HG03565 (cell line): ENCODE results near the gene NFKBIE.

Experiments
- ATAC-seq: cut with Tn5 transposase; IDR thresholded peaks from one replicate; pipeline ENCODE4 v1.9.1; 2021; ENCODE audit warnings: mild to moderate bottlenecking, moderate library complexity; ENCODE audit not compliant: unreplicated experiment

The NFKBIE gene

GRCh38 chr6:44298055-44298803, 32.9 kb upstream of the NFKBIE start:
- ATAC-seq: no peak

DNA sequence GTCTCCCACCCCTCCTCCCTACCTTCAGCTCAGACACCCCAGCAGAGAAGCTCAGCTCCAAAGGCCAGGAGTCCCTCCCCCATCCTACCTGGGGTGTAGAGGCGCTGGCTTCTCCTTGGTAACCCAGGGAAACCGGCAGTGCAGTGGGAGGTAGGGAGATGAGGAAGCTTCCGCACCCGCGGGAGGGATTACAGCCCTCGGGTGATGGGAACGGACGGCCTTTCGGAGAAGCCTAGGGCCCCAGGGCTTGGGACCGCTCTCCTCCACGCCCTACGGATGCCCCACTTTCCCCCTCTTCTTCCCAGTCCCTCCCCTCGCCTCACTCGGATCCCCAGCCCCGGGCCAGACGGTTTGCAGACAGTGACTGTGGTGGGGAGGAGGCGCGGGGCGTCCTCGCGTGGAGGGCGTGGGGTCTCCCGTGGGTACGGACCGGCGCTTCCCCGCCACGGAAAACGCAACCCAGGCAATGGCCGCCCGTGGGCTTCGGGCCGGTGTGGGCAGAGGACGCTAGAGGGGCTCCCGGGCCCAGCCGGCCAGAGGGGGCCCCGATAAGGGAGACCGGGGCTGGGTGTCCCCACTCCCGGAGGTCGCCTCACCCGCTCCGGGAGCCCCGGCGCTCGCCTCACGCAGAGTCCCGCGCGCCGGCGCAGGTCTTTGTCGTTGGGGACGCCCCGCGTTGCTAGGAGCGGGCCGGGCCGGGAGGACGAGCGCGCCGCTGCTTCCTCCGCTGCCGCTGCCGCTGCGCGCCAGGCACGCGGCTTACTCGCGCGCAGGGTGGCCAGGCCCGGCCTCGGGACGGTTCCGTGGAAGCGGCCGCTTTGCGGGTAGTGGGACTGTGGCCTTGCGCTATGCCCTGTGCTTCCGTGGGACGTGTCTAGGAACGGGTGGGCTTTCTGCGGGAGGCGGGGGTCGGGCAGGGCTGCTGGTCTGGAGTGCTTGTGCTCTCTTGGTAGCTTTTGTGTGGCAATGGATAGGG, 32.0 kb upstream of the NFKBIE start:
- ATAC-seq: no peak

GRCh38 chr6:44294832-44295791, 29.8 kb upstream of the NFKBIE start:
- no peak for ATAC-seq

- no peak for ATAC-seq
Observed at GRCh38 chr6:44292661-44293365, 27.5 kb upstream of the NFKBIE start.

DNA sequence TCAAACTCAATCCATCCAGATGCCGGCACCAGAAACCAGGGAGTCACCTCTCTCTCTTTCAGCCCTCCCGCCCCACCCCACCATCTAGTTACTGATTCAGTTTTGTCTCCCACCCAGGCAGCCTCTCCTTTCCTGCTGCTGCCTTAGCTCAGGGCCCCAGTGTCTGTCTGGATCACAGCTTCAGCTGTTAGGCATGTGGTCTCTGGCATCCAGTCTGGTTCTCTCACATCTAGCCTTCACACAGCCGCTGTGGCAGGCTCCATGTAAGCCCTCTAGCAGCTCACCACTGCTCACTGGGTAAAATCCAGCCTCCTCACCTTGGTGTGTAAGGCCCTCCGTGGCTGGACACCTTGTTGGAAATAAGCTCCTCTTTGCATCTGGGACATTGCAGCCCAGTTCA, 26.5 kb upstream of the NFKBIE start:
- no peak for ATAC-seq

DNA sequence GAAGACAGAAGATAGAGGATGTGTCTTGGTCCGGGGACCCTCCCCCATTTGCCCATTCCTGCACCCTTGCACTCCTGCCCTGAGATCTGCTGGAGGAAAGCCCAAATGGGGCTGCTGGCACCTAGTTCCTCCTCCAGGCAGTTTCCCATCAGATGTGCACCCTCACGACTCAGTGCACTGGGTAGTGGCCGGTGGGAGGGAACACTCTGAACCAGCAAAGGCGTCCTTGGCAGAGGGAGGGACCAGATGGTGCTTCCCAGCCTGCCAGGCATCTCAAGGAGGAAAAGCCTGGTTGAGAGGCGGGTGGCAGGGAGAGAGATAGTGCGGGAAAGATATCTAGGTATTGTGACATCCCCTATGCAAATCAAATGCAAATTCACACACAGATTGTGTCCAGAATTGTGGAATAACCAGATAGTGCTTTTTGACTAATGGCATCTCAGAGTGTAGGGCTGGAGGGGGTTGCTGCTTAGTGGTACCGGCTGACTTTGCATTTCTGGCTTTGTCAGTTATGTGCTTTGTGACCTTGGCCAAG, 24.4 kb upstream of the NFKBIE start:
- ATAC-seq: no peak

DNA sequence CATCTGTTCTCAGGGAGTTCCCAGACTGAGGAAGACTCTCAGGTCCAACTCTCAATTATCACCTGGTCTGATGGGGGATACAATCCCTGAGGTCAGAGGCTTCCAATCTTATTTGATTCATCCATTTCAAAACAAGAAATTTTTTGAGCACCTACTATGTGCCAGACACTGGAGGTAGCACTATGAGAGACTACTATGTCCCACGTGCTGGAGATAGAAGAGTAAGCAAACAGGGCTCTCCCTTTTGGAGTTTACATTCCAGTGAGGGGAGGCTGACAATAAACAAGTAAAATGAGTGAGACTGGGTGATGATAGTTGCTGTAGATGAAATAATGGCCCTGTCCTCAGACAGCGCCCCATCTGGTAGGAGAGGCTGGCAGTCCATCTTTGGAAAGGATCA, 21.4 kb upstream of the NFKBIE start:
- no peak for ATAC-seq

- no peak for ATAC-seq
Observed at GRCh38 chr6:44286285-44286565, 20.9 kb upstream of the NFKBIE start.

DNA sequence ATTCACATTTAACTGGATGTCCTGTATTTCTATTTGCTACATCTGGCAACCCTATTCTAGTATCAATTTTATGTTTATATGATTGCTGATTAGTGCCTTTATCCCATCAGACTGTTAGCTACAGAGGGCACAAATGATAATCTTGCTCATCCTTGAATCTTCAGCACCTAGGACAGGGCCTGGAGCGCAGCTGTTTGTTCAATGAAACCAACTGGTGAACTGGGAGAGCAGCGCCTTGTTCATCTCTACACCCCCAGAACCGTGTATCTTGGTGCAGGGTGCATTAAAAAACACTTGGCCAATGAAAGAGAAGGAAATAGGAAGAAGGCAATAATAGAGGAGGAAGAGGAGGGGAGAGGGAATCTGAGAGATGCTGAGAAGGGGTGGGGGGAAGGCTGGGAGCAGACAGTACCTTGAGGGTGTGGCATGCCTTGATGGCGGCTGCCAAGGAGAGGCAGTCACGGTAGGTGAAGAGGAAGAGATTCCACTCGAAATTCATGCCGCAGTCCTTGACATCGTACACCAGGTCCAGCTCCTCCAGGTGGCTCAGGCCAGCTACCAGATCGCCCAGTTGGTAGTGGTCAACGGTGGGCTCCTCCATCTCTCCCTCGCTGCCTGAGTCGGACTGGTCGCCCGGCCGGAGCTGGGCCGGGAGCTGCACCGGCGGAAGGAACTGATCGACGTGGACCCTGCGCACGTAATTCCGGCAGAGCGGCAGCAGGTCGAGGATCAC, 20.4 kb upstream of the NFKBIE start:
- ATAC-seq: no peak

GRCh38 chr6:44284867-44285266, 19.5 kb upstream of the NFKBIE start:
- no peak for ATAC-seq

DNA sequence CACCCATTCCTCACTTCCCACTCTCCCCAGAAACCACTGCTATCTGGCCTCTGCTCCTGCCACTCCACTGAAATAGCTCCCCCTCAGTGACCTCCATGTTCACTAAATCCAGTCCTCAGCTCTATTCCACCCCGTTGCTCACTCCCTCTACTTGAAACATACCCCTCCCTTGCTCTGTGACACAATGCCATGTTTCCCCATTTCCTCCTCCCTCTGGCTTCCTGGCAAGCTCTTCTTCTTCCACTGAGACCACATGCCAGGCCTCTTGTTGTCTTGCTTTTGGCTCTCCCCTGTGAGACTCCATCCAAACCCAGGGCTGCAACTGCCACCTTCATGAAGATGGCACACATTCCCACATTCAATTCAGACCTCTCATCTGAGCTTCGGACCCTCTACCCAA, 18.8 kb upstream of the NFKBIE start:
- no peak for ATAC-seq

- no peak for ATAC-seq
Observed at GRCh38 chr6:44278774-44279697, 13.7 kb upstream of the NFKBIE start.

DNA sequence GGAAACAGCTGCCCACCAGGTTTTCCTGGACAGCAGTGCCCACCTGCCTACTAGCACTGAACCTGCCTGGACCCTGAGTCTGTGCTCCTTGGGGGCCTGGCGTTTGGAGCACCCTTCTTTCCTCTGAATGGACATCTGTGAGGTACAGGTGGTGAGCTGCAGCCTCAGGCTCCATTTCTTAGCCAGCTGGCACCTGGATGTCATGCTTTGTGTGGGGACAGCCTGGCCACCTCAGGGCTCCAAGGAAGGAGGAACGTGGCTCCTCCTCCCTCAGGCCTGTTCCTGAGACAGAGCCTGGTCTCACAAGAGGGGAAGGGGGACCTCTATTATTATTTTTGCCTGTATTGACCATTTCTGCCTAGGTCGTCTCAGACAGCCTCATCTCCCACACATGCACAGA, 13.0 kb upstream of the NFKBIE start:
- ATAC-seq: no peak

- ATAC-seq: no peak
Observed at GRCh38 chr6:44277763-44278162, 12.4 kb upstream of the NFKBIE start.

GRCh38 chr6:44276667-44277640, 11.6 kb upstream of the NFKBIE start:
- no peak for ATAC-seq

DNA sequence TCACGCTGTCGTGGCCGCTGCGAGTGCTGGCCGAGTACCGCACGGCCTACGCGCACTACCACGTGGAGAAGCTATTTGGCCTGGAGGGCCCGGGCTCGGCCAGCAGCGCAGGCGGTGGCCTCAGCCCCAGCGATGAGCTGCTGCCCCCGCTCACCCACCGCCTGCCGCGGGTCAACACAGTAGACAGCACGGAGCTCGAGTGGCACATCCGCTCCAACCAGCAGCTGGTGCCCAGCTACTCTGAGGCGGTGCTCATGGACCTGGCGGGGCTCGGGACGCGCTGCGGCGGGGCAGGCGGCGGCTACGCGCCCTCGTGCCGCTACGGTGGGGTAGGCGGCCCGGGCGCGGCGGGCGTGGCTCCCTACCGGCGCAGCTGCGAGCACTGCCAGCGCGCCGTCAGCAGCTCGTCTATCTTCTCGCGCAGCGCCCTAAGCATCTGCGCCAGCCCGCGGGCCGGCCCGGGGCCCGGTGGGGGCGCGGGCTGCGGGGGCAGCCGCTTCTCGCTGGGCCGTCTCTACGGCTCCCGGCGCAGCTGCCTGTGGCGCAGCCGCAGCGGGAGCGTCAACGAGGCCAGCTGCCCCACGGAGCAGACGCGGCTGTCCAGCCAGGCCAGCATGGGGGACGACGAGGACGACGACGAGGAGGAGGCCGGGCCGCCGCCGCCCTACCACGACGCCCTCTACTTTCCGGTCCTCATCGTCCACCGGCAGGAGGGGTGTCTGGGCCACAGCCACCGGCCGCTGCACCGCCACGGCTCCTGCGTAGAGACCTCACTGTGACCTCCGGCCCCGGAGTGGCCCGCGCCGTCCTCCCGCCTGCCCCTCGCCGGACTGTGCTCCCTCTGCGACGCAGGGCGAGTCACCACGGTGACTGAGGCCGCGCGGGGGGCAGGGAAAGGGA, 10.6 kb upstream of the NFKBIE start:
- ATAC-seq: no peak
